SK-N-SH (cell line): ENCODE results near the gene KLHL17. TPM values are rescaled to one million over a fixed set of nuclear protein-coding genes. Genes with fewer than 3 reads are reported as not detected.
A peak's percentile ranks its signal among the peaks of the same experiment; 100 is the strongest.
"Not testable (repeated sequence)": the region's sequence is repeated elsewhere in the genome, so short reads cannot be mapped to it uniquely, and the experiment has no call there.

Experiments used
- CTCF ChIA-PET: fragments of 300-600, 350-600 bp; formaldehyde crosslinking; extraction: SDS; loops from one replicate; lab custom pipeline; 2021; lab: Yijun Ruan, JAX
- POLR2A ChIA-PET: fragments of 350-600 bp; sonication (Branson Sonifier 250); formaldehyde crosslinking; extraction: SDS; loops from one replicate; lab custom pipeline; 2020; ENCODE audit warnings: antibody characterized with exemption, inconsistent platforms; lab: Yijun Ruan, JAX
- DNase-seq: peaks from one replicate; pipeline ENCODE4 v3.0.0; 2012
- H2AFZ ChIP-seq: fragments of 200-600 bp; sonication (generic); 2 replicates; pipeline ENCODE4 v1.8.1; 2016; ENCODE audit warnings: antibody characterized with exemption, mild to moderate bottlenecking, low read depth
- H3F3A ChIP-seq: fragments of 200-600 bp; sonication (generic); replicated peaks from 2 replicates; pipeline ENCODE3; 2016; ENCODE audit warnings: antibody characterized with exemption, mild to moderate bottlenecking; ENCODE audit not compliant: insufficient read depth
- H3K27ac ChIP-seq, 2 experiments: fragments of 200-500 bp in 1 of 2; fragments of 200-600 bp in 1 of 2; sonication (Bioruptor generic) in 1 of 2; sonication (generic), shearing (Covaris generic) in 1 of 2; 2 replicates each; pipeline versions ENCODE4 v1.5.1 to v1.6.1; 2014 to 2016; ENCODE audit warnings: low read depth in 2 of 2, inconsistent platforms in 1 of 2, low read length in 1 of 2, mild to moderate bottlenecking in 1 of 2, mixed read lengths in 1 of 2
- H3K27me3 ChIP-seq: fragments of 200-600 bp; sonication (generic), shearing (Covaris generic); 2 replicates; pipeline ENCODE4 v1.6.1; 2016; ENCODE audit warnings: mixed run types; ENCODE audit not compliant: insufficient read depth
- H3K36me3 ChIP-seq, 2 experiments: fragments of 200-500 bp in 1 of 2; fragments of 200-600 bp in 1 of 2; sonication (Bioruptor generic) in 1 of 2; sonication (generic) in 1 of 2; replicated peaks in 1 of 2; 2 replicates each; pipeline versions ENCODE3 to v1.5.1; 2014 to 2016; ENCODE audit warnings: low read length in 1 of 2, mild to moderate bottlenecking in 1 of 2; ENCODE audit not compliant: insufficient read depth in 2 of 2, control insufficient read depth in 1 of 2
- H3K4me1 ChIP-seq, 2 experiments: fragments of 200-500 bp in 1 of 2; fragments of 200-600 bp in 1 of 2; sonication (Bioruptor generic) in 1 of 2; sonication (generic), shearing (Covaris generic) in 1 of 2; 2 replicates each; pipeline versions ENCODE4 v1.5.1 to v1.6.1; 2014 to 2016; ENCODE audit warnings: low read depth in 1 of 2, low read length in 1 of 2, mixed run types in 1 of 2; ENCODE audit not compliant: insufficient read depth in 2 of 2, control insufficient read depth in 1 of 2
- H3K4me2 ChIP-seq: fragments of 200-600 bp; sonication (generic), shearing (Covaris generic); 2 replicates; pipeline ENCODE4 v1.6.1; 2017; ENCODE audit warnings: mixed run types
- H3K4me3 ChIP-seq, 2 experiments: fragments of 200-500 bp in 1 of 2; fragments of 200-600 bp in 1 of 2; sonication (Bioruptor generic) in 1 of 2; sonication (generic), shearing (Covaris generic) in 1 of 2; 2 replicates each; pipeline versions ENCODE4 v1.5.1 to v1.8.1; 2014 to 2016; ENCODE audit warnings: low read depth in 2 of 2, inconsistent platforms in 1 of 2, low read length in 1 of 2, mild to moderate bottlenecking in 1 of 2, mixed read lengths in 1 of 2, moderate library complexity in 1 of 2
- H3K79me2 ChIP-seq: fragments of 200-600 bp; sonication (generic); 2 replicates; pipeline ENCODE4 v1.8.1; 2017; ENCODE audit warnings: mild to moderate bottlenecking; ENCODE audit not compliant: insufficient read depth
- H3K9ac ChIP-seq: fragments of 200-600 bp; sonication (generic); 2 replicates; pipeline ENCODE4 v1.6.1; 2017; ENCODE audit warnings: mixed run types
- H3K9me2 ChIP-seq: fragments of 200-600 bp; sonication (generic); 2 replicates; pipeline ENCODE4 v1.6.1; 2017; ENCODE audit warnings: mixed run types
- H3K9me3 ChIP-seq: fragments of 200-600 bp; sonication (generic); 2 replicates; pipeline ENCODE4 v1.6.1; 2017; ENCODE audit warnings: mixed run types, mild to moderate bottlenecking, moderate library complexity
- H4K20me1 ChIP-seq: fragments of 200-600 bp; sonication (generic); 2 replicates; pipeline ENCODE4 v1.6.1; 2017; ENCODE audit warnings: mild to moderate bottlenecking, mixed run types; ENCODE audit not compliant: insufficient read depth
- EP300 ChIP-seq, 2 experiments: IDR thresholded peaks; 2 replicates each; pipeline versions ENCODE4 v1.4.0 to v1.6.1; 2012; ENCODE audit warnings: borderline replicate concordance in 1 of 2, low read depth in 1 of 2, low read length in 1 of 2
- FOXM1 ChIP-seq: IDR thresholded peaks from 2 replicates; pipeline ENCODE4 v1.4.0; 2012; ENCODE audit warnings: low read depth, mild to moderate bottlenecking
- MXI1 ChIP-seq: IDR thresholded peaks from 2 replicates; pipeline ENCODE4 v1.6.1; 2012; ENCODE audit warnings: mild to moderate bottlenecking, low read depth, low read length, improper control_type of control experiment
- SMC3 ChIP-seq: IDR thresholded peaks from 2 replicates; pipeline ENCODE4 v1.6.1; 2012; ENCODE audit warnings: low read depth, low read length, improper control_type of control experiment
- TCF12 ChIP-seq: IDR thresholded peaks from 2 replicates; pipeline ENCODE4 v1.4.0; 2012
- USF1 ChIP-seq: IDR thresholded peaks from 2 replicates; pipeline ENCODE4 v1.4.0; 2012; ENCODE audit warnings: low read depth, borderline replicate concordance
- WGBS: methylation state at CpG from one replicate; pipeline ENCODE4 v1.1.6; 2017; ENCODE audit warnings: low lambda C conversion rate; 5-methylcytosine and 5-hydroxymethylcytosine counted together
- polyA plus RNA-seq, 3 experiments: library from polyadenylated mRNA; depleted of rRNA; stranded (reverse); fragments of >200 nt; gene quantifications; 2 replicates each; pipeline ENCODE4 v1.2.3, GENCODE V29; 2012
- TF ChIP-seq, protein P1 (sequence below): IDR thresholded peaks from 2 replicates; pipeline ENCODE4 v1.4.0; 2012; ENCODE audit warnings: low read depth
- TF ChIP-seq, protein P2 (sequence below): fragments of 200-600 bp; sonication (generic); IDR thresholded peaks from 2 replicates; pipeline ENCODE4 v1.6.1; 2017; ENCODE audit warnings: antibody characterized with exemption, mild to moderate bottlenecking, moderate library complexity

KLHL17 gene
- polyA plus RNA-seq, 1 of the 3 experiments (the other 2 are of a cell fraction) = 27.3 TPM

DNA sequence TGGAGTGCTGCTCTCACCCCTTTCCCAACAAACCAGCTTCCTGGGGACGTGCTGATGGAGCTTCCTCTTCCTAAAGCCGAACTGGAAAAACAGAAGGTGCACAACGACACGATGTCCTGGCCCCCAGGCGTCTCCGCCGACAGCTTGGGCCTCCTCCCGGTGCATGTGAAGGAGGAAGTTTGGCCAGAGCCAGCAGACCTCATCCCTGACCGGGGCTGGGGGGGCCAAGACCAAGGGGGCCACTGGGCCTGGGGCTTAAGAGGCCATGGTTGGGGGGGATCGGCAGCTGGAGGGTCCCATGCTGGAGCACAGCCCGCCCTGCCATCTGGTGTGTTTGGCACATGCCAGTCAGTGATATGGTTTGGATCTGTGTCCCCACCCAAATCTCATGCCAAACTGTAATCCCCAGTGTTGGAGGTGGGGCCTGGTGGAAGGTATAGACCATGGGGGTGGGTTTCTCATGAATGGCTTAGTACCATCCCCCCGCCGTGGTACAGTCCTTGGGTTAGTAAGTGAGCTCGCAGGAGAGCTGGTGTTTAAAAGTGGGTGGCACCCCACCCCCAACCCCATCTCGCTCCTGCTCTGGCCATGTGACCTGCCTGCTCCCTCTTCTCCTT lies 33.1 kb downstream of the KLHL17 start:
- H3K27ac ChIP-seq = no peak overlapping the region
- H3K27me3 ChIP-seq = peaks cover 4% of the 10 kb centered on the region; the same call in 1 of the 2 replicates
- no peaks in the 10 kb centered on the region for H3F3A ChIP-seq
- H3K9ac ChIP-seq = no peak overlapping the region
- H3K4me2 ChIP-seq = no peak overlapping the region
- no peaks in the 10 kb centered on the region for H3K36me3 ChIP-seq
- no peaks in the 10 kb centered on the region for H4K20me1 ChIP-seq
- ChIA-PET CTCF (interaction anchor here (0.8 to 13.2 kb wide), 6 partner anchors 9 to 71 kb away, joined by 3 to 246 read pairs (median 4); partner anchors contain the start of gene PERM1), POLR2A (interaction anchor here (0.7 kb wide), 1 partner anchor 26 kb away, joined by 6 read pairs; no protein-coding TSS in a partner anchor)
- TF ChIP-seq TCF12 (no peak), MXI1 (no peak), EP300 (IDR thresholded peaks at IDR 0.05; ENCODE audit: borderline replicate concordance in 1 of 2, low read depth in 1 of 2, low read length in 1 of 2) (no peak), SMC3 (no peak), USF1 (no peak), FOXM1 (no peak)
- TF ChIP-seq, protein P1, sequence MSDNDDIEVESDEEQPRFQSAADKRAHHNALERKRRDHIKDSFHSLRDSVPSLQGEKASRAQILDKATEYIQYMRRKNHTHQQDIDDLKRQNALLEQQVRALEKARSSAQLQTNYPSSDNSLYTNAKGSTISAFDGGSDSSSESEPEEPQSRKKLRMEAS = no peak
- TF ChIP-seq, protein P2, sequence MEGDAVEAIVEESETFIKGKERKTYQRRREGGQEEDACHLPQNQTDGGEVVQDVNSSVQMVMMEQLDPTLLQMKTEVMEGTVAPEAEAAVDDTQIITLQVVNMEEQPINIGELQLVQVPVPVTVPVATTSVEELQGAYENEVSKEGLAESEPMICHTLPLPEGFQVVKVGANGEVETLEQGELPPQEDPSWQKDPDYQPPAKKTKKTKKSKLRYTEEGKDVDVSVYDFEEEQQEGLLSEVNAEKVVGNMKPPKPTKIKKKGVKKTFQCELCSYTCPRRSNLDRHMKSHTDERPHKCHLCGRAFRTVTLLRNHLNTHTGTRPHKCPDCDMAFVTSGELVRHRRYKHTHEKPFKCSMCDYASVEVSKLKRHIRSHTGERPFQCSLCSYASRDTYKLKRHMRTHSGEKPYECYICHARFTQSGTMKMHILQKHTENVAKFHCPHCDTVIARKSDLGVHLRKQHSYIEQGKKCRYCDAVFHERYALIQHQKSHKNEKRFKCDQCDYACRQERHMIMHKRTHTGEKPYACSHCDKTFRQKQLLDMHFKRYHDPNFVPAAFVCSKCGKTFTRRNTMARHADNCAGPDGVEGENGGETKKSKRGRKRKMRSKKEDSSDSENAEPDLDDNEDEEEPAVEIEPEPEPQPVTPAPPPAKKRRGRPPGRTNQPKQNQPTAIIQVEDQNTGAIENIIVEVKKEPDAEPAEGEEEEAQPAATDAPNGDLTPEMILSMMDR = no peak
- peaks cover 0 to 3% of the 10 kb centered on the region in 2 experiments; a peak in 1 of 4 replicates for H3K4me1 ChIP-seq
- no peak overlapping the region for H3K4me3 ChIP-seq
- no peaks in the 10 kb centered on the region for H3K9me2 ChIP-seq
- DNase-seq = peak; percentile 15
- no peak overlapping the region for H2AFZ ChIP-seq
- 43% methylated on average over 9 of the region's 15 CpGs for WGBS
- peaks cover 4% of the 10 kb centered on the region; the same call in 1 of the 2 replicates for H3K9me3 ChIP-seq
- H3K79me2 ChIP-seq = no peaks in the 10 kb centered on the region

- POLR2A ChIA-PET, H3K36me3 ChIP-seq, H3F3A ChIP-seq, H2AFZ ChIP-seq, H4K20me1 ChIP-seq, H3K9me3 ChIP-seq, H3K27ac ChIP-seq, H3K79me2 ChIP-seq, H3K4me1 ChIP-seq, H3K4me2 ChIP-seq, H3K9me2 ChIP-seq, H3K4me3 ChIP-seq, H3K27me3 ChIP-seq, H3K9ac ChIP-seq: not testable (repeated sequence)
- CTCF ChIA-PET = interaction anchor here (0.9 to 13.2 kb wide), 5 partner anchors 11 to 216 kb away, joined by 3 to 246 read pairs (median 3); partner anchors contain the start of gene PERM1
- WGBS = 11% methylated on average over 2 of the region's 6 CpGs
- DNase-seq = peak; percentile 12
These were observed 34.2 kb downstream of the KLHL17 start for GRCh38 chr1:994546-994945.
